ENCODE results near the gene PSME1.

DNA sequence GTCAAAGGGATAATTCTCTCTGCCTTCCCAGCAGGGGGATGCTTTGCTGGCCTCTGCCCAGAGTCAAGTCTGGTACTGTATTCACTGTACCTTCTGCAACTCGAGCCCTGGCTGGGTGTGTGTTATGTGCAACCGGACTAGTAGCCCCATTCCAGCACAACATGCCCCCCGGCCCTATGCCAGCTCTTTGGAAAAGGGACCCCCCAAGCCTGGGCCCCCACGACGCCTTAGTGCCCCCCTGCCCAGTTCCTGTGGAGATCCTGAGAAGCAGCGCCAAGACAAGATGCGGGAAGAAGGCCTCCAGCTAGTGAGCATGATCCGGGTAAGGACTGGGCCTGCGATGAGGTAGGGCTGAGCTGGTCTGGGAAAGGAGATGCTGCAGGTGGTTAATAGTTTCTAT is 14.6 kb downstream of the PSME1 start:
- TF ChIP-seq, protein P1, sequence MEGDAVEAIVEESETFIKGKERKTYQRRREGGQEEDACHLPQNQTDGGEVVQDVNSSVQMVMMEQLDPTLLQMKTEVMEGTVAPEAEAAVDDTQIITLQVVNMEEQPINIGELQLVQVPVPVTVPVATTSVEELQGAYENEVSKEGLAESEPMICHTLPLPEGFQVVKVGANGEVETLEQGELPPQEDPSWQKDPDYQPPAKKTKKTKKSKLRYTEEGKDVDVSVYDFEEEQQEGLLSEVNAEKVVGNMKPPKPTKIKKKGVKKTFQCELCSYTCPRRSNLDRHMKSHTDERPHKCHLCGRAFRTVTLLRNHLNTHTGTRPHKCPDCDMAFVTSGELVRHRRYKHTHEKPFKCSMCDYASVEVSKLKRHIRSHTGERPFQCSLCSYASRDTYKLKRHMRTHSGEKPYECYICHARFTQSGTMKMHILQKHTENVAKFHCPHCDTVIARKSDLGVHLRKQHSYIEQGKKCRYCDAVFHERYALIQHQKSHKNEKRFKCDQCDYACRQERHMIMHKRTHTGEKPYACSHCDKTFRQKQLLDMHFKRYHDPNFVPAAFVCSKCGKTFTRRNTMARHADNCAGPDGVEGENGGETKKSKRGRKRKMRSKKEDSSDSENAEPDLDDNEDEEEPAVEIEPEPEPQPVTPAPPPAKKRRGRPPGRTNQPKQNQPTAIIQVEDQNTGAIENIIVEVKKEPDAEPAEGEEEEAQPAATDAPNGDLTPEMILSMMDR (conservative IDR thresholded peaks at IDR 0.05; ENCODE audit: low read length): no peak
- TF ChIP-seq EZH2phosphoT487 (IDR thresholded peaks at IDR 0.05; ENCODE audit: borderline replicate concordance): no peak

Measured in Loucy (cell line).